Stimulated activated CD4-positive, alpha-beta T cell treated with anti-CD3 and anti-CD28 coated beads, Interleukin-1b, Interleukin-23, amount 100 ng/mL, for 48 hours (primary cell): Measurements from ENCODE around the gene SLC35G2.
A peak's percentile ranks its signal among the peaks of the same experiment; 100 is the strongest.
"Not testable (repeated sequence)": the region's sequence is repeated elsewhere in the genome, so short reads cannot be mapped to it uniquely, and the experiment has no call there.

Experiments
- DNase-seq: peaks from one replicate; pipeline ENCODE4 v3.0.0-alpha.2; 2020

The SLC35G2 gene

GRCh38 chr3:136818769-136819391 is at the start of gene SLC35G2:
Gene SLC35G2, plus strand, starts transcription at chr3:136819126. Its CDS starts 35,335 bp downstream, at chr3:136854461.
- peak; percentile 26 for DNase-seq

GRCh38 chr3:136772709-136773108 is 46.2 kb upstream of the SLC35G2 start:
- no peak for DNase-seq

- no peak for DNase-seq
Observed at GRCh38 chr3:136778865-136779264, 40.1 kb upstream of the SLC35G2 start.

GRCh38 chr3:136780741-136781140 is 38.2 kb upstream of the SLC35G2 start:
- DNase-seq: no peak

GRCh38 chr3:136783708-136784191 is 35.2 kb upstream of the SLC35G2 start:
- no peak for DNase-seq

- DNase-seq: peak; percentile 17
Observed at GRCh38 chr3:136787349-136787748, 31.6 kb upstream of the SLC35G2 start.

- no peak for DNase-seq
Observed at GRCh38 chr3:136788154-136788553, 30.8 kb upstream of the SLC35G2 start.

GRCh38 chr3:136789976-136790375 is 28.9 kb upstream of the SLC35G2 start:
- DNase-seq: no peak

GRCh38 chr3:136790786-136791185 is 28.1 kb upstream of the SLC35G2 start:
- no peak for DNase-seq

- no peak for DNase-seq
Observed at GRCh38 chr3:136792556-136793330, 26.2 kb upstream of the SLC35G2 start.

GRCh38 chr3:136801146-136801545 is 17.8 kb upstream of the SLC35G2 start:
- DNase-seq: not testable (repeated sequence)

- no peak for DNase-seq
Observed at GRCh38 chr3:136802481-136802996, 16.4 kb upstream of the SLC35G2 start.

GRCh38 chr3:136804141-136804540 is 14.8 kb upstream of the SLC35G2 start:
- no peak for DNase-seq

GRCh38 chr3:136804813-136805212 is 14.1 kb upstream of the SLC35G2 start:
- no peak for DNase-seq

GRCh38 chr3:136805795-136806194 is 13.1 kb upstream of the SLC35G2 start:
- no peak for DNase-seq

- DNase-seq: no peak
Observed at GRCh38 chr3:136811701-136812100, 7.2 kb upstream of the SLC35G2 start.

- DNase-seq: no peak
Observed at GRCh38 chr3:136817448-136817847, 1.5 kb upstream of the SLC35G2 start.

GRCh38 chr3:136818191-136818768 is 646 bp upstream of the SLC35G2 start:
- peak; percentile 65 for DNase-seq

GRCh38 chr3:136819392-136819730 is 435 bp downstream of the SLC35G2 start:
- peak; percentile 22 for DNase-seq

- DNase-seq: peak; percentile 5
Observed at GRCh38 chr3:136819731-136820679, 1.1 kb downstream of the SLC35G2 start.

GRCh38 chr3:136831461-136831860 is 12.5 kb downstream of the SLC35G2 start:
- no peak for DNase-seq

GRCh38 chr3:136835089-136835812 is 16.3 kb downstream of the SLC35G2 start:
- no peak for DNase-seq
